Pancreas (tissue), 10 donors: ENCODE data around the gene GPI. TPM values are rescaled to one million over a fixed set of nuclear protein-coding genes. Genes with fewer than 3 reads are reported as not detected.

ENCODE experiments used
- ATAC-seq, 4 donors: fragments of 200-7000 bp; cut with Tn5 transposase; one replicate each; pipeline versions ENCODE4 v1.8.0 to v1.9.1; 2020; ENCODE audit warnings: mild to moderate bottlenecking in 4 of 4, moderate library complexity in 4 of 4
- DNase-seq, 6 donors: peaks; one replicate each; pipeline ENCODE4 v3.0.0-alpha.2; 2020
- FAIRE-seq: peaks from 2 replicates; lab custom pipeline; 2012; peaks lifted over from hg19 to GRCh38; lab: Jason Lieb, UNC
- H3K27ac ChIP-seq, 4 donors: fragments of 200-600 bp; sonication (generic); 1 replicate in 3 of 4; 2 replicates in 1 of 4; pipeline versions ENCODE4 v1.5.0 to v1.8.0; 2020
- H3K27me3 ChIP-seq, 4 donors: fragments of 200-600 bp; one replicate each; pipeline ENCODE4 v1.8.0; 2021
- H3K36me3 ChIP-seq, 3 donors: fragments of 200-600 bp; sonication (generic) in 1 of 3; one replicate each; pipeline versions ENCODE4 v1.5.0 to v1.8.0; 2020 to 2021
- H3K4me1 ChIP-seq, 3 donors: fragments of 200-600 bp; one replicate each; pipeline ENCODE4 v1.8.0; 2021
- H3K4me3 ChIP-seq, 4 donors: fragments of 200-600 bp; sonication (generic) in 2 of 4; one replicate each; pipeline versions ENCODE4 v1.5.0 to v1.8.0; 2020 to 2021
- H3K9me3 ChIP-seq, 4 donors: fragments of 200-600 bp; one replicate each; pipeline ENCODE4 v1.8.0; 2021
- CTCF ChIP-seq, 4 donors: fragments of 200-600 bp; sonication (generic) in 3 of 4; IDR thresholded peaks; one replicate each; pipeline versions ENCODE4 v1.5.0 to v1.8.0; 2021; ENCODE audit warnings: antibody characterized with exemption in 4 of 4
- WGBS, 2 donors: extraction: QIAGEN DNeasy Blood & Tissue Kit; methylation state at CpG; one replicate each; pipeline ENCODE4 v1.1.7; 2013; 5-methylcytosine and 5-hydroxymethylcytosine counted together
- intact Hi-C, 3 donors: fragments of 100-400 bp; cut with DNase I; formaldehyde crosslinking; loops; one replicate each; pipeline versions ENCODE4 v1.11.1 to v1.14.2; 2022
- polyA plus RNA-seq, 2 donors: library from polyadenylated mRNA; stranded (reverse); fragments of 200-250 nt; gene quantifications; one replicate each; pipeline ENCODE4 v1.2.3, GENCODE V29; 2013
- total RNA-seq, 6 donors: library from RNA; stranded (reverse); fragmentation: NEBNext Ultra II Directional in 4 of 6; extraction: Animal tissue kit (Norgen Biotek cat#: 25700) in 4 of 6; gene quantifications; one replicate each; pipeline versions ENCODE4 v1.2.1 to v1.2.4, GENCODE V29; 2021 to 2023
- donor health status: healthy with polysubstance abuse.
- donor health status: DM: no; HTN: no; CAD: no; lungs with moderate emphysema.
- donor health status: DM: no; HTN: no; CAD: no.
- donor health status: control.
- donor health status: control.
- donor health status: Bipolar disorder and iron deficiency.
- donor health status: DM: yes; HTN: yes; CAD: no.
- donor health status: DM: no; HTN: no; CAD: no.
- donor health status: DM: no; HTN: no; CAD: no.
- donor health status: DM: yes; HTN: yes; CAD: no.

The GPI gene
- total and polyA plus RNA-seq, 8 donors: 50.5 to 119 (median 67.3) TPM

DNA sequence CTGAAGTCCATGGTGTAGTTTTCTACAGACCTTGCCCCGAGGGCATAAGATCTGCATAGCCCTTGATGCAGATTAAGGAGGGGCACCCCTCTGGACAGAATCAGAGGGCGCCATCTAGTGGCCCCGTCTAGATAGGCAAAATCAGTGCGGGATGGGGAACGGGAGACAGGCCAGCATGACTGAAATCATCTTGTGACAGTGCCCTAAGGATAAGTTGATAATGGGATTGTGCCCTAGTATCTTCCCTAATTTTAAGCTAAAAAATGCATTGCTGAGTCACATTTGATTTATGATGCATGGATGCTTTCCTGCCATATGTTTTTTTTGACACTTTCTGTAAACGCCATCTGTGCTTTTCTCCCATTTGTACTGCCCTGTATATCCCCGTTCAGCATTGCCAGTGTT lies 19.0 kb upstream of the GPI start:
- peak in 5 of 6 donors; percentile 44 to 87 (median 64) for DNase-seq

DNA sequence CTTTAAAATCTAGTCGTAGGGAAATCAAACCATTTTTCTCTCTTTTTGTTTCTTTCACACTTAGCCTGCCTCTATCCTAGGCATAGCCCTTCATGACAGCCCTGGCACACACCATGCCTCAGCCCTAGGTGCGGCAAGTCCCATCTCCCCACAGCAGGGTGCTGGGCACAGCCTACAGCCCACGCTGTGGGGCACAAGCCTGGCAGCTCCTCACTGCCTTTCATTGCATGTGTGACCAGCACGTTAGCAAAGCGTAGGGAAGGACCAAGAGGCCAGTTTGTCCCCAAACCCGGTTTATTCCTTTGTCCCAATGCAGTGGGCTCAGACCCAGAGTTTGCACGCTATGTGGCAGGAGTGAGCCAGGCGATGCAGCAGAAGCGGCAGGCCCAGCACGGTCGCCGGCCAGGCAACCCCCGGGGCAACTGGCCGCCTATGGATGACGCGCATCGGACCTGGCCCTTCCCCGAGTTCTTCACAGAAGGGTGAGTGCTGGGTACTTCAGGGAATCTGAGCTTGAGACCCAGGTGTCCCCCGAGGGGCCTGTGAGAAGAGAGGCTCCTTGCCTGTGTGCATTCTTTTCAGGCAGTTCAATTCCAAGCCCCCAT lies 17.3 kb upstream of the GPI start:
- H3K4me3 ChIP-seq: no peak overlapping the region
- ATAC-seq (no peak), DNase-seq (peak in 1 of 6 donors; percentile 40), FAIRE-seq (no peak)
- intact Hi-C loops: loop anchor here in 2 of 3 donors (10.0 kb wide), 1 partner anchor 113 kb away; no protein-coding TSS in a partner anchor
- H3K9me3 ChIP-seq: no peaks in the 10 kb centered on the region
- peaks cover 0 to 30% (median 1%) of the 10 kb centered on the region in 3 donors for H3K36me3 ChIP-seq
- H3K27ac ChIP-seq: no peak overlapping the region
- no peak for TF ChIP-seq CTCF (IDR thresholded peaks at IDR 0.05)
- peaks cover 0 to under 1% (median 0%) of the 10 kb centered on the region in 3 donors for H3K4me1 ChIP-seq
- no peaks in the 10 kb centered on the region for H3K27me3 ChIP-seq
- WGBS, 2 donors: 90 to 92% methylated on average over 19 of the region's 19 CpGs

More for the DNA sequence above, 19.0 kb upstream of the GPI start:
- intact Hi-C loops: loop anchor here in 2 of 3 donors (10.0 kb wide), 1 partner anchor 111 kb away; no protein-coding TSS in a partner anchor
- Histone ChIP-seq H3K36me3 (peaks cover 0 to 35% (median 19%) of the 10 kb centered on the region in 3 donors), H3K9me3 (no peaks in the 10 kb centered on the region), H3K4me1 (peaks cover 0 to 4% (median 0%) of the 10 kb centered on the region in 3 donors), H3K27me3 (no peaks in the 10 kb centered on the region), H3K27ac (no peak overlapping the region), H3K4me3 (no peak overlapping the region)
- TF ChIP-seq CTCF (IDR thresholded peaks at IDR 0.05): peak; percentile 66 to 85 (median 78)
- 27 to 28% methylated on average over 7 of the region's 7 CpGs for WGBS, 2 donors
- no peak for FAIRE-seq
- peak; percentile 71 to 95 (median 90) for ATAC-seq

DNA sequence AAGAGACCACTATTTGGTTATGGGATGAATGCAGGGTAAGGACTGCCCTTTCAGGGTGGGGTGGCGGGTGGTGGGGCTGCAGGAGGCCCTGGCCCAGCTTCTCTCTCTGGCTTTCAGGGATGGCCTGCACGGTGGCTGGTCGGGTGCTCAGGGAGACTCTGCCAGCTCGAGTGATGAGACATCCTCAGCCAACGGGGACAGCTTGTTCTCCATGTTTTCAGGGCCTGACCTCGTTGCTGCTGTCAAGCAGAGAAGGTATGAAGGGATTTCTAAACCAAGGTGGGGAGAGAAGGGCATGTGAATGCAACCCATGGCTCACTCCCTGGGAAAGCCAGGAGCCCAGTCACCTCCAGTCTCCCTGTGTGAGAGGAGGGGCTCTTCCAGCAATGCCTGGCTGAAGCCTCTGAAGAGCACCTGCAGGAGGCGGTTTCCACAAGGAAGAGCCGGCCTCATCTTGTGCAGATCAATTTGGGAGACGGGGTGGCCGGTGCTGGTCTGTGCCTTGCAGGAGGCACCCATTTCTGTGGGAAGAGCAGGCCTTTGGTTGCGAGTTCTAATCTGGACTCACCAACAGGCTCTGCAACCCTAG lies 16.0 kb upstream of the GPI start:
- FAIRE-seq: no peak
- Histone ChIP-seq H3K4me1 (no peaks in the 10 kb centered on the region), H3K36me3 (peaks cover 0 to 37% (median 0%) of the 10 kb centered on the region in 3 donors), H3K27ac (no peak overlapping the region), H3K4me3 (no peak overlapping the region), H3K9me3 (no peaks in the 10 kb centered on the region), H3K27me3 (no peaks in the 10 kb centered on the region)
- no peak for ATAC-seq
- no peak for TF ChIP-seq CTCF (IDR thresholded peaks at IDR 0.05)
- 91 to 93% methylated on average over 11 of the region's 11 CpGs for WGBS, 2 donors
- intact Hi-C loops: loop anchor here in 2 of 3 donors (10.0 kb wide), 1 partner anchor 114 kb away; no protein-coding TSS in a partner anchor
- peak in 1 of 6 donors; percentile 49 for DNase-seq

DNA sequence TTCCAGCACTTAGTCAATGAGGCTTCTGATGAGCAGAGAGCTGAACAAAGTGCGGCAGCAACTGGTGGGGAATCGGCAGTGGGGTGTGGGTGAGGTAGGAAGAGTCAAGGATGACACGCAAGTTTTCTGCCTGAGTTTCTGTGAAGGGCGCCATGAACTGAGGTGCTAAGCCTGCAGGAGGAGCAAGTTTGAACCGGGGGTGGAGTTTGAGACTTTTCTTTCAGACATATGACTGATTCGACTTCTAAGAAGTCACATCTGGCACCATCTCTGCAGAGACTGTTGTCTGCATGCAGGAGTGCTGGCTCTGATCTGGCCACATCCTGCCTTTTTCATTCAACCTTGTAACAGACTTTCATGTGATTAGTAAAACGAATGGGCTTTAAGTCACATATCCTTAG lies 14.8 kb upstream of the GPI start:
- Histone ChIP-seq H3K4me1 (no peaks in the 10 kb centered on the region), H3K27ac (no peak overlapping the region), H3K36me3 (peaks cover 0 to 37% (median 0%) of the 10 kb centered on the region in 3 donors), H3K27me3 (no peaks in the 10 kb centered on the region), H3K4me3 (no peak overlapping the region), H3K9me3 (no peaks in the 10 kb centered on the region)
- no peak for FAIRE-seq
- no peak for TF ChIP-seq CTCF (IDR thresholded peaks at IDR 0.05)
- peak in 1 of 6 donors; percentile 13 for DNase-seq
- intact Hi-C loops: no loop called here
- ATAC-seq: no peak
- WGBS, 2 donors: 83 to 91% methylated on average over 7 of the region's 7 CpGs
